Uterus (tissue), 4 donors: ENCODE data around the gene NOX3. TPM values are rescaled to one million over a fixed set of nuclear protein-coding genes. Genes with fewer than 3 reads are reported as not detected.
A peak's percentile ranks its signal among the peaks of the same experiment; 100 is the strongest.
"Not testable (repeated sequence)": the region's sequence is repeated elsewhere in the genome, so short reads cannot be mapped to it uniquely, and the experiment has no call there.

ENCODE experiments used
- DNase-seq, 2 donors: peaks; one replicate each; pipeline ENCODE4 v3.0.0-alpha.2; 2019 to 2020
- H3K27ac ChIP-seq, 2 donors: fragments of 200-600 bp; sonication (generic); 1 replicate in 1 of 2; 2 replicates in 1 of 2; pipeline ENCODE4 v1.5.1; 2016 to 2018
- H3K27me3 ChIP-seq, 2 donors: fragments of 200-600 bp; sonication (generic); one replicate each; pipeline ENCODE4 v1.5.1; 2018 to 2019; ENCODE audit warnings: control low read depth in 1 of 2
- H3K36me3 ChIP-seq, 2 donors: fragments of 200-600 bp; sonication (generic); one replicate each; pipeline ENCODE4 v1.5.1; 2019; ENCODE audit warnings: control low read depth in 1 of 2
- H3K4me1 ChIP-seq, 2 donors: fragments of 200-600 bp; sonication (generic); one replicate each; pipeline ENCODE4 v1.5.1; 2018 to 2019; ENCODE audit warnings: control low read depth in 1 of 2
- H3K4me3 ChIP-seq, 2 donors: fragments of 200-600 bp; sonication (generic); 1 replicate in 1 of 2; 2 replicates in 1 of 2; pipeline ENCODE4 v1.5.1; 2018 to 2019; ENCODE audit warnings: mild to moderate bottlenecking in 1 of 2
- H3K9me3 ChIP-seq, 2 donors: fragments of 200-600 bp; sonication (generic); one replicate each; pipeline ENCODE4 v1.5.1; 2019; ENCODE audit warnings: control low read depth in 1 of 2
- POLR2A ChIP-seq, 2 donors: fragments of 450-650 bp; IDR thresholded peaks; one replicate each; pipeline ENCODE4 v1.6.1; 2016; ENCODE audit warnings: antibody characterized with exemption in 2 of 2, mild to moderate bottlenecking in 1 of 2, moderate library complexity in 1 of 2
- intact Hi-C: fragments of 100-400 bp; cut with DNase I; formaldehyde crosslinking; loops from one replicate; pipeline ENCODE4 v1.15.1; 2023; ENCODE audit warnings: low total_unique reads
- total RNA-seq, 4 donors: library from RNA; depleted of rRNA in 3 of 4; stranded (reverse); fragments of >200 nt in 3 of 4; gene quantifications; one replicate each; pipeline versions ENCODE4 v1.1.0 to v1.2.4, GENCODE V29; 2014 to 2023
- TF ChIP-seq, protein P1 (sequence below), 4 experiments: fragments of 200-600 bp in 2 of 4; fragments of 450-650 bp in 2 of 4; sonication (generic) in 2 of 4; IDR thresholded peaks; one replicate each; pipeline ENCODE4 v1.5.1; 2016 to 2019; ENCODE audit warnings: antibody characterized with exemption in 4 of 4, mild to moderate bottlenecking in 2 of 4, moderate library complexity in 1 of 4
- donor health status: DM: yes; HTN: yes; CAD: no.

Gene NOX3
- total RNA-seq, 4 donors from 2014 or later: not detected

DNA sequence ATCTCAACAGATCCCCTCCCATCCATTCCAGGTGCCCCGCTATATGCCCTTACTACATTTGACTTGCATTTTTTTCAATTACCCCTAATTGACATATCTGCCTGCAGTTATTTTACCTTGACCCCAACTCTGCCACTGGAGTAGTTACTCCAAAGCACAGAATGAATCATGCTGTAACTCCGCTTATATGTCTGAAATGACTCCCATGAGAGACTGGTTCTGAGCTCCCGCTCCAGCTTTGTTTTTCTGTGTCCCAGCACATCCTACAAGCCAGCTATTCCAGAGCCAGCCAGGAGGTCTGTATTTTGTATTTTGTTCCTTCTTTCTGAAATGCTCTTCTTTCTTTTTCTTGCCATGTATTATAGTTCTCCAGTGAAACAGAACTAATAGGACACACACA is 10.9 kb upstream of the NOX3 start:
- Histone ChIP-seq H3K27ac (no peak overlapping the region), H3K27me3 (no peaks in the 10 kb centered on the region), H3K9me3 (no peaks in the 10 kb centered on the region), H3K4me1 (no peaks in the 10 kb centered on the region), H3K4me3 (no peak overlapping the region), H3K36me3 (no peaks in the 10 kb centered on the region)
- intact Hi-C loops: no loop called here
- no peak for DNase-seq
- no peak for TF ChIP-seq POLR2A (IDR thresholded peaks at IDR 0.05)
- TF ChIP-seq, protein P1, sequence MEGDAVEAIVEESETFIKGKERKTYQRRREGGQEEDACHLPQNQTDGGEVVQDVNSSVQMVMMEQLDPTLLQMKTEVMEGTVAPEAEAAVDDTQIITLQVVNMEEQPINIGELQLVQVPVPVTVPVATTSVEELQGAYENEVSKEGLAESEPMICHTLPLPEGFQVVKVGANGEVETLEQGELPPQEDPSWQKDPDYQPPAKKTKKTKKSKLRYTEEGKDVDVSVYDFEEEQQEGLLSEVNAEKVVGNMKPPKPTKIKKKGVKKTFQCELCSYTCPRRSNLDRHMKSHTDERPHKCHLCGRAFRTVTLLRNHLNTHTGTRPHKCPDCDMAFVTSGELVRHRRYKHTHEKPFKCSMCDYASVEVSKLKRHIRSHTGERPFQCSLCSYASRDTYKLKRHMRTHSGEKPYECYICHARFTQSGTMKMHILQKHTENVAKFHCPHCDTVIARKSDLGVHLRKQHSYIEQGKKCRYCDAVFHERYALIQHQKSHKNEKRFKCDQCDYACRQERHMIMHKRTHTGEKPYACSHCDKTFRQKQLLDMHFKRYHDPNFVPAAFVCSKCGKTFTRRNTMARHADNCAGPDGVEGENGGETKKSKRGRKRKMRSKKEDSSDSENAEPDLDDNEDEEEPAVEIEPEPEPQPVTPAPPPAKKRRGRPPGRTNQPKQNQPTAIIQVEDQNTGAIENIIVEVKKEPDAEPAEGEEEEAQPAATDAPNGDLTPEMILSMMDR (IDR thresholded peaks at IDR 0.05): no peak

DNA sequence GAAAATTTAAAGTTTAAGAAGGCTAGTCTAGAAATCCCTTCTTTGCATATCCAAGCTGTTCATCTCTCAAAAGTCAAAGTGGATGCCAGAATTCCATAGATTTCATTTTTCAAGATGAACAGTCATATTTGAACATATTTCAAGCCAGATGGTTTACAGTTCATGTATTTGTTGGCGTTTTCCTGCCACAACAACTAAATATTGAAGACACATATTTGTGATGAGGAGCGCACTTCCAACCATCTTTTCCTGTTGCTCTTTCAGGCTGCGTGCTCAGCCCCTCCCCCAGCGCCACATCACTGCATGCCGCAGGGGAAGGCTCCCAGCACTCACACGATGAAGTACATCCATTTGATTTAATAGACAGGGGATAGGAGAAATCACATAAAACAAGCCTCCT is 5.9 kb upstream of the NOX3 start:
- DNase-seq: peak in 1 of 2 donors; percentile 21
- H3K27me3 ChIP-seq: no peaks in the 10 kb centered on the region
- TF ChIP-seq, protein P1 (IDR thresholded peaks at IDR 0.05): no peak
- no peak for TF ChIP-seq POLR2A (IDR thresholded peaks at IDR 0.05)
- H3K27ac ChIP-seq: no peak overlapping the region
- H3K4me1 ChIP-seq: no peaks in the 10 kb centered on the region
- no peak overlapping the region for H3K4me3 ChIP-seq
- no peaks in the 10 kb centered on the region for H3K9me3 ChIP-seq
- intact Hi-C loops: no loop called here
- H3K36me3 ChIP-seq: no peaks in the 10 kb centered on the region

DNA sequence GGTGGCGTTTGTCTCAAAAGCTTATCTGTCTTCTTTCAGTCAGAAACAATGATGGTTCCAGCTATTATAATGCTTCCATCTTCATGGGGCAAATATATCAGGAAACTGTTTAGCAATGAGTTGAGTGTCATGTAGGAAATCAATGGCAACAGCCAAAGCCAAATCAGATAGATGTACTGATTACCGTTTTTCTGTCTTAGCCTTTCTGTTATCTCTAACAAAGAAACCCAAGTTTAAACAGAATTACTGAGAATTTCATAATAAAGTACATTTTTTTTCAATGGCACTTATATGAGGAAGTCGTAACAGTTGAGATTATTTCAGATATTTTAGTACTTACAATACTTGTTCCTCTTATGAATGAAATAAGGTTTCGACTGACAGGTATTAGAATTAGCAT is 1.2 kb downstream of the NOX3 start:
- intact Hi-C loops: no loop called here
- H3K27me3 ChIP-seq: no peaks in the 10 kb centered on the region
- TF ChIP-seq, protein P1 (IDR thresholded peaks at IDR 0.05): no peak
- TF ChIP-seq POLR2A (IDR thresholded peaks at IDR 0.05): no peak
- H3K4me3 ChIP-seq: no peak overlapping the region
- H3K27ac ChIP-seq: no peak overlapping the region
- H3K36me3 ChIP-seq: no peaks in the 10 kb centered on the region
- H3K4me1 ChIP-seq: no peaks in the 10 kb centered on the region
- DNase-seq: no peak
- H3K9me3 ChIP-seq: no peaks in the 10 kb centered on the region

DNA sequence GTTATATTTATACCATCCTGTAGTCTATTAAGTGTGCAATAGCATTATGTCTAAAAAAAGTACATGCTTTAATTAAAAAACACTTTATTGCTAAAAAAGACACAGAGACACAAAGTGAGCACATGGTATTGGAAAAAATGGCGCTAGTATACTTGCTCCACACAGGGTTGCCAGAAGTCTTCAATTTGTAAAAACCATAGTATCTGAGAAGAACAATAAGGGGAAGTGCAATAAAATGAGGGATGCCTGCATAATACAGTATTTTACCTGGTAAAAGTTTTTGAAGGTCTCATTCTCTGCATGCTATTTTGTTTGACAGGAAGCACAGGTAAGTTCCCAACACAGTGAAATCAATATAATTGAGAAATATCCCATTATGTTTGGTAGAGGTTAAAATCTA is 1.6 kb downstream of the NOX3 start:
- Histone ChIP-seq H3K27ac (no peak overlapping the region), H3K4me3 (no peak overlapping the region), H3K9me3 (no peaks in the 10 kb centered on the region), H3K4me1 (peaks cover 0 to 3% of the 10 kb centered on the region in 2 donors), H3K36me3 (no peaks in the 10 kb centered on the region), H3K27me3 (no peaks in the 10 kb centered on the region)
- DNase-seq: no peak
- intact Hi-C loops: no loop called here
- TF ChIP-seq, protein P1 (IDR thresholded peaks at IDR 0.05): no peak
- no peak for TF ChIP-seq POLR2A (IDR thresholded peaks at IDR 0.05)

DNA sequence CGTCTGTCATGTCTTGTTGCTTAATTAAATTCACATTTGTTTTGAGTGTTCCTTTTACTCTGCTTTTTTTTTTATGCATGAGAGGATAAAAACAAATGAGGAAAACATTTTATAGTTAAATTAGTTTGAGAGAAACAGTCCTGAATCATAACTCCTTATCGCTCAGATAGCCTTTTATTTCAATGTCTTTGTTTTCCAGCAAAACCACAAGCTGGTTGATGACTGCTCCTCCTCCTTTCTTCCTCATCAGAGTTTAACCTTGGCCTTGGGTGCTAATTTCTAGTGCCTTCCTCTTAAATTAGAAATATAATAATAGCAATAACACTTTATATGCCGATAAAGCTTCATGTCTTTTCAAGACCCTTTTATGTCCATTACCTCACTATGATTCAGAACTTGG is 3.1 kb downstream of the NOX3 start:
- no peak for TF ChIP-seq POLR2A (IDR thresholded peaks at IDR 0.05)
- TF ChIP-seq, protein P1 (IDR thresholded peaks at IDR 0.05): no peak
- intact Hi-C loops: no loop called here
- Histone ChIP-seq H3K36me3 (no peaks in the 10 kb centered on the region), H3K4me3 (no peak overlapping the region), H3K4me1 (peaks cover 0 to 7% of the 10 kb centered on the region in 2 donors), H3K27me3 (no peaks in the 10 kb centered on the region), H3K27ac (no peak overlapping the region), H3K9me3 (no peaks in the 10 kb centered on the region)
- DNase-seq: no peak

DNA sequence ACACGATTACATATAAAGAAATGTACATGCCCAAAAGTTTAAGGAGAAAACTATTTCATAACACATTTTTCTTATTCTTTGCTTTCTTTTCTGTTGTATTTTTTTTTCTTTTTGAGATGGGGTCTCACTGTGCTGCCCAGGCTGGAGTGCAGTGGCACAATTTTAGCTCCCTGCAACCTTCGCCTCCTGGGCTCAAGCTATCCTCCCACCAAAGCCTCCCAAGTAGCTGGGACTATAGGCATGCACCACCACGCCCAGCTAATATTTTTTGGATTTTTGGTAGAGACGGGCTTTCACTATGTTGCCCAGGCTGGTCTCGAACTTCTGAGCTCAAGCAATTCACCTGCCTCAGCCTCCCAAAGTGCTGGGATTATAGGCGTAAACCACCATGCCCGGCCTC is 4.1 kb downstream of the NOX3 start:
- H3K4me1 ChIP-seq, H3K27me3 ChIP-seq, H3K9me3 ChIP-seq, intact Hi-C loops, DNase-seq, H3K27ac ChIP-seq, H3K4me3 ChIP-seq, H3K36me3 ChIP-seq: not testable (repeated sequence)
